IMR-90 (cell line): Measurements from ENCODE around the gene OR10W1. TPM values are rescaled to one million over a fixed set of nuclear protein-coding genes. Genes with fewer than 3 reads are reported as not detected.

Experiments used
- ATAC-seq: fragments of 200-7000 bp; cut with Tn5 transposase; 2 replicates; pipeline ENCODE4 v1.9.1; 2020; ENCODE audit warnings: low read depth, mild to moderate bottlenecking, moderate library complexity
- BruUV-seq: library from RNA; stranded (reverse); fragments of 400-500 nt; replicated peaks from 2 replicates; lab custom pipeline; 2021; lab: Mats Ljungman, UMichigan
- CTCF ChIA-PET: fragments of 300-600 bp; formaldehyde crosslinking; extraction: SDS; loops from one replicate; lab custom pipeline; 2021; ENCODE audit warnings: antibody characterized with exemption; lab: Yijun Ruan, JAX
- POLR2A ChIA-PET: fragments of 300-600 bp; sonication (Branson Sonifier 250); formaldehyde crosslinking; loops from one replicate; lab custom pipeline; 2022; ENCODE audit warnings: antibody characterized with exemption; ENCODE audit not compliant: unreplicated experiment; lab: Charles Lee
- DNase-seq: peaks from one replicate; pipeline ENCODE4 v3.0.0; 2013
- H2AFZ ChIP-seq: replicated peaks from 2 replicates; pipeline ENCODE3; 2013; ENCODE audit warnings: low read length, mild to moderate bottlenecking; ENCODE audit not compliant: poor library complexity
- H2AK5ac ChIP-seq: 2 replicates; pipeline ENCODE4 v1.6.1; 2013; ENCODE audit warnings: low read depth, low read length, inconsistent platforms
- H2AK9ac ChIP-seq: replicated peaks from 2 replicates; pipeline ENCODE3; 2013; ENCODE audit warnings: mild to moderate bottlenecking, low read depth, low read length, moderate library complexity; ENCODE audit not compliant: poor library complexity
- H2BK120ac ChIP-seq: 2 replicates; pipeline ENCODE4 v1.6.1; 2013; ENCODE audit warnings: low read depth, low read length, inconsistent platforms
- H2BK15ac ChIP-seq: 3 replicates; pipeline ENCODE4 v1.6.1; 2013; ENCODE audit warnings: low read depth, low read length, inconsistent platforms
- H2BK20ac ChIP-seq: 2 replicates; pipeline ENCODE4 v1.6.1; 2013; ENCODE audit warnings: low read depth, mild to moderate bottlenecking, inconsistent platforms, low read length, moderate library complexity
- H2BK5ac ChIP-seq: 2 replicates; pipeline ENCODE4 v1.6.1; 2013; ENCODE audit warnings: mild to moderate bottlenecking, low read depth, low read length, inconsistent platforms; ENCODE audit not compliant: poor library complexity, severe bottlenecking
- H3K14ac ChIP-seq: replicated peaks from 2 replicates; pipeline ENCODE4 v1.6.1; 2013; ENCODE audit warnings: low read depth, low read length, inconsistent platforms
- H3K18ac ChIP-seq: 2 replicates; pipeline ENCODE4 v1.6.1; 2013; ENCODE audit warnings: low read depth, low read length, control low read depth
- H3K23ac ChIP-seq: 2 replicates; pipeline ENCODE4 v1.6.1; 2013; ENCODE audit warnings: low read depth, low read length, inconsistent platforms
- H3K27ac ChIP-seq: 2 replicates; pipeline ENCODE4 v1.5.1; 2013; ENCODE audit warnings: mild to moderate bottlenecking, control low read depth, low read length; ENCODE audit not compliant: insufficient read depth
- H3K27me3 ChIP-seq: 2 replicates; pipeline ENCODE4 v1.6.1; 2013; ENCODE audit warnings: low read length; ENCODE audit not compliant: control insufficient read depth, insufficient read depth
- H3K36me3 ChIP-seq: 2 replicates; pipeline ENCODE4 v1.6.1; 2013; ENCODE audit warnings: low read length, mixed read lengths; ENCODE audit not compliant: control insufficient read depth, insufficient read depth
- H3K4ac ChIP-seq: 2 replicates; pipeline ENCODE4 v1.6.1; 2013; ENCODE audit warnings: low read depth, low read length, inconsistent platforms
- H3K4me1 ChIP-seq: 2 replicates; pipeline ENCODE4 v1.6.1; 2013; ENCODE audit warnings: low read length, mixed read lengths; ENCODE audit not compliant: control insufficient read depth, insufficient read depth
- H3K4me2 ChIP-seq: 2 replicates; pipeline ENCODE4 v1.6.1; 2013; ENCODE audit warnings: low read depth, mild to moderate bottlenecking, control low read depth, low read length, moderate library complexity
- H3K4me3 ChIP-seq: 2 replicates; pipeline ENCODE4 v1.5.1; 2013; ENCODE audit warnings: low read depth, mild to moderate bottlenecking, control low read depth, low read length, moderate library complexity; ENCODE audit not compliant: insufficient read depth
- H3K56ac ChIP-seq: 2 replicates; pipeline ENCODE4 v1.6.1; 2013; ENCODE audit warnings: low read length, inconsistent platforms; ENCODE audit not compliant: insufficient read depth; ENCODE audit errors: extremely low read depth
- H3K79me1 ChIP-seq, 2 experiments: 2 replicates each; pipeline ENCODE4 v1.6.1; 2013; ENCODE audit warnings: low read length in 2 of 2, inconsistent platforms in 1 of 2, low read depth in 1 of 2
- H3K9ac ChIP-seq: 2 replicates; pipeline ENCODE4 v1.6.1; 2013; ENCODE audit warnings: low read depth, low read length, control low read depth
- H3K9me1 ChIP-seq: 2 replicates; pipeline ENCODE4 v1.6.1; 2013; ENCODE audit warnings: low read length, inconsistent platforms; ENCODE audit not compliant: insufficient read depth
- H3K9me3 ChIP-seq: 2 replicates; pipeline ENCODE4 v1.6.1; 2013; ENCODE audit warnings: low read length; ENCODE audit not compliant: control insufficient read depth, insufficient read depth
- H4K20me1 ChIP-seq: 2 replicates; pipeline ENCODE4 v1.6.1; 2013; ENCODE audit warnings: low read length, inconsistent platforms; ENCODE audit not compliant: insufficient read depth
- H4K5ac ChIP-seq: 2 replicates; pipeline ENCODE4 v1.6.1; 2013; ENCODE audit warnings: mild to moderate bottlenecking, low read depth, low read length, control low read depth
- H4K8ac ChIP-seq, 2 experiments: 2 replicates each; pipeline ENCODE4 v1.6.1; 2013; ENCODE audit warnings: low read depth in 2 of 2, low read length in 2 of 2, control low read depth in 1 of 2, inconsistent platforms in 1 of 2
- H4K91ac ChIP-seq: 2 replicates; pipeline ENCODE4 v1.6.1; 2013; ENCODE audit warnings: low read depth, low read length, inconsistent platforms; ENCODE audit not compliant: insufficient read depth
- FOS ChIP-seq: fragments of 150-350 bp; IDR thresholded peaks from 2 replicates; pipeline ENCODE4 v1.6.1; 2016; ENCODE audit warnings: low read depth, low read length
- SMC3 ChIP-seq: fragments of 150-350 bp; IDR thresholded peaks from 2 replicates; pipeline ENCODE4 v1.6.1; 2016; ENCODE audit warnings: low read depth, mild to moderate bottlenecking, antibody characterized with exemption, low read length, moderate library complexity
- WGBS, 2 experiments: methylation state at CpG; one replicate each; pipeline versions ENCODE4 v1.1.5 to v1.1.7; 2013; ENCODE audit warnings: missing lambda C conversion rate in 2 of 2; ENCODE audit not compliant: insufficient read length in 1 of 2; ENCODE audit errors: extremely low coverage in 2 of 2; 5-methylcytosine and 5-hydroxymethylcytosine counted together
- dilution Hi-C: fragments of 300-500 bp; cut with HindIII; formaldehyde crosslinking; loops from one replicate; pipeline ENCODE4 v1.14.3; 2018; ENCODE audit warnings: low sequenced_read_pairs; ENCODE audit not compliant: unreplicated experiment
- in situ Hi-C: fragments of 300-500 bp; cut with MboI; formaldehyde crosslinking; loops from 3 replicates; pipeline ENCODE4 v1.14.3; 2019; ENCODE audit warnings: low sequenced_read_pairs, inconsistent platforms, mixed read lengths
- intact Hi-C: fragments of 100-400 bp; cut with micrococcal nuclease; formaldehyde crosslinking; loops from 2 replicates; pipeline ENCODE4 v1.10.0; 2022
- polyA plus RNA-seq, 3 experiments: library from polyadenylated mRNA; depleted of rRNA; stranded (reverse); fragments of >200 nt; gene quantifications; 2 replicates each; pipeline ENCODE4 v1.2.3, GENCODE V29; 2012; ENCODE audit warnings: low replicate concordance in 1 of 3
- total RNA-seq: library from RNA; depleted of rRNA; stranded (reverse); fragments of >200 nt; gene quantifications from 2 replicates; pipeline ENCODE4 v1.2.3, GENCODE V29; 2012

The OR10W1 gene
- total and polyA plus RNA-seq, 2 of the 4 experiments (the other 2 are of a cell fraction) = not detected

DNA sequence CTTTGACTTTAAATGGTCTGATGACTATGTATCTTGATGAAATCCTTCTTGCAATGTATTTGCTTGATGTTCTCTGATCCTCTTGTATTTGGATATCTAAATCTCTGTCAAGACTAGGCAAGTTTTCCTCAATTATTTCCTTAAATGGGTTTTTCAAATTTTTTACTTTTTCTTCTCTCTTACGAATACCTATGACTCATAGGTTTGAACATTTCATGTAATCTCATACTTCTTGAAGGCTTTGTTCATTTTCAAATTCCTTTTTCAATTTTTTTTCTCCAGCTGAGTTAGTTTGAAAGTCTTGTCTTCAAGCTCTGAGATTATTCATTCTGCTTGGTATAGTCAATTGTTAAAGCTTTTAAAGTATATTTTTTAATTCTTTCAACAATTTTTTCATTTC is 13.1 kb downstream of the OR10W1 start:
- CTCF ChIA-PET = no interaction called here
- Histone ChIP-seq H3K14ac (no peak overlapping the region), H2BK15ac (no peak overlapping the region), H3K4me3 (no peak overlapping the region), H3K4ac (no peak overlapping the region), H3K27ac (no peak overlapping the region), H3K4me2 (no peak overlapping the region), H3K23ac (no peak overlapping the region), H2BK5ac (peak overlapping the region; percentile 45), H4K91ac (no peak overlapping the region), H3K56ac (no peak overlapping the region), H2BK20ac (no peak overlapping the region), H3K9me3 (peaks cover 4% of the 10 kb centered on the region; the same call in 1 of the 2 replicates), H3K36me3 (no peaks in the 10 kb centered on the region), H2AK5ac (no peak overlapping the region), H3K9me1 (no peaks in the 10 kb centered on the region), H2BK120ac (no peak overlapping the region), H3K79me1 (no peaks in the 10 kb centered on the region), H3K9ac (no peak overlapping the region), H4K20me1 (no peaks in the 10 kb centered on the region), H4K8ac (no peak overlapping the region), H2AK9ac (no peak overlapping the region), H3K27me3 (no peaks in the 10 kb centered on the region), H3K18ac (peak overlapping the region; percentile 19; the same call in 1 of the 2 replicates), H4K5ac (no peak overlapping the region), H3K4me1 (no peaks in the 10 kb centered on the region), H2AFZ (no peak overlapping the region)
- intact Hi-C loops = no loop called here
- in situ Hi-C loops = no loop called here
- no CpG with 5 or more reads among the region's 1 CpG for WGBS, 2 experiments
- no peak for TF ChIP-seq SMC3
- peak; percentile 2; the same call in 1 of the 2 replicates for TF ChIP-seq FOS
- no TSS peak for BruUV-seq
- POLR2A ChIA-PET = interaction anchor here (0.5 kb wide), 1 partner anchor 494 kb away, joined by 3 read pairs; the partner anchor contains the start of gene CTNND1
- ATAC-seq (no peak; the same call in 1 of the 2 replicates), DNase-seq (peak; percentile 18)
- dilution Hi-C loops = no loop called here
